LHCN-M2 (cell line): ENCODE data around the gene SPRR2A. TPM values are rescaled to one million over a fixed set of nuclear protein-coding genes. Genes with fewer than 3 reads are reported as not detected.
"Not testable (repeated sequence)": the region's sequence is repeated elsewhere in the genome, so short reads cannot be mapped to it uniquely, and the experiment has no call there.

Source experiments
- DNase-seq: peaks from one replicate; pipeline ENCODE4 v3.0.0-alpha.2; 2012; ENCODE audit warnings: low read depth
- polyA plus RNA-seq: library from polyadenylated mRNA; unstranded; fragments of >200 nt; gene quantifications from one replicate; pipeline ENCODE4 v1.2.1, GENCODE V29; 2012; ENCODE audit warnings: missing spikeins
- total RNA-seq: library from RNA; depleted of rRNA; stranded (reverse); fragments of >200 nt; gene quantifications from 2 replicates; pipeline ENCODE4 v1.2.3, GENCODE V29; 2014; rRNA removed

The SPRR2A gene
- not detected in 2 replicates for total RNA-seq
- polyA plus RNA-seq = not detected

- DNase-seq = no peak
These were observed at the start of gene SPRR2A for GRCh38 chr1:153057375-153057774. Gene SPRR2A (minus strand): TSS chr1:153057512. CDS start chr1:153056735, 777 bp downstream.

- peak; percentile 5 for DNase-seq
These were observed 42.9 kb upstream of the SPRR2A start for GRCh38 chr1:153100245-153100644.

GRCh38 chr1:153099461-153100045, 42.2 kb upstream of the SPRR2A start:
- DNase-seq = no peak

- DNase-seq = no peak
These were observed 38.5 kb upstream of the SPRR2A start for GRCh38 chr1:153095764-153096163.

GRCh38 chr1:153094426-153094825, 37.1 kb upstream of the SPRR2A start, which contains the start of gene SPRR2E:
Gene SPRR2E (minus strand): TSS chr1:153094526. CDS start chr1:153093751, 775 bp downstream.
- no peak for DNase-seq

- DNase-seq = no peak
These were observed 30.3 kb upstream of the SPRR2A start for GRCh38 chr1:153087652-153088051.

GRCh38 chr1:153081736-153082135, 24.4 kb upstream of the SPRR2A start:
- no peak for DNase-seq

GRCh38 chr1:153072806-153073726, 15.8 kb upstream of the SPRR2A start:
- no peak for DNase-seq

- DNase-seq = no peak
These were observed 14.2 kb upstream of the SPRR2A start, which contains the start of gene SPRR2B for GRCh38 chr1:153071511-153071910. Gene SPRR2B (minus strand): TSS chr1:153071611. CDS start chr1:153070839, 772 bp downstream.

GRCh38 chr1:153070243-153070642, 12.9 kb upstream of the SPRR2A start:
- no peak for DNase-seq

GRCh38 chr1:153058826-153059784, 1.8 kb upstream of the SPRR2A start:
- no peak for DNase-seq

- no peak for DNase-seq
These were observed 842 bp upstream of the SPRR2A start for GRCh38 chr1:153058154-153058553.

- DNase-seq = not testable (repeated sequence)
These were observed 1.2 kb downstream of the SPRR2A start for GRCh38 chr1:153056111-153056510.

- no peak for DNase-seq
These were observed 8.1 kb downstream of the SPRR2A start for GRCh38 chr1:153049211-153049610.

- DNase-seq = no peak
These were observed 16.2 kb downstream of the SPRR2A start, which contains the start of gene SPRR2D for GRCh38 chr1:153040950-153041631. Gene SPRR2D (minus strand): TSS chr1:153041120. CDS start chr1:153040346, 774 bp downstream.

GRCh38 chr1:153035211-153035610, 22.1 kb downstream of the SPRR2A start:
- no peak for DNase-seq

- DNase-seq = peak; percentile 28
These were observed 24.5 kb downstream of the SPRR2A start for GRCh38 chr1:153032677-153033308.

GRCh38 chr1:153032073-153032472, 25.2 kb downstream of the SPRR2A start:
- DNase-seq = no peak

GRCh38 chr1:153030895-153031294, 26.4 kb downstream of the SPRR2A start, which contains the start of gene SPRR1B:
Gene SPRR1B (plus strand): TSS chr1:153031203. CDS start chr1:153032346, 1,143 bp downstream.
- DNase-seq = no peak

GRCh38 chr1:153028766-153029165, 28.5 kb downstream of the SPRR2A start:
- no peak for DNase-seq
